ENCODE results near the gene KHDC4.

Gene KHDC4

DNA sequence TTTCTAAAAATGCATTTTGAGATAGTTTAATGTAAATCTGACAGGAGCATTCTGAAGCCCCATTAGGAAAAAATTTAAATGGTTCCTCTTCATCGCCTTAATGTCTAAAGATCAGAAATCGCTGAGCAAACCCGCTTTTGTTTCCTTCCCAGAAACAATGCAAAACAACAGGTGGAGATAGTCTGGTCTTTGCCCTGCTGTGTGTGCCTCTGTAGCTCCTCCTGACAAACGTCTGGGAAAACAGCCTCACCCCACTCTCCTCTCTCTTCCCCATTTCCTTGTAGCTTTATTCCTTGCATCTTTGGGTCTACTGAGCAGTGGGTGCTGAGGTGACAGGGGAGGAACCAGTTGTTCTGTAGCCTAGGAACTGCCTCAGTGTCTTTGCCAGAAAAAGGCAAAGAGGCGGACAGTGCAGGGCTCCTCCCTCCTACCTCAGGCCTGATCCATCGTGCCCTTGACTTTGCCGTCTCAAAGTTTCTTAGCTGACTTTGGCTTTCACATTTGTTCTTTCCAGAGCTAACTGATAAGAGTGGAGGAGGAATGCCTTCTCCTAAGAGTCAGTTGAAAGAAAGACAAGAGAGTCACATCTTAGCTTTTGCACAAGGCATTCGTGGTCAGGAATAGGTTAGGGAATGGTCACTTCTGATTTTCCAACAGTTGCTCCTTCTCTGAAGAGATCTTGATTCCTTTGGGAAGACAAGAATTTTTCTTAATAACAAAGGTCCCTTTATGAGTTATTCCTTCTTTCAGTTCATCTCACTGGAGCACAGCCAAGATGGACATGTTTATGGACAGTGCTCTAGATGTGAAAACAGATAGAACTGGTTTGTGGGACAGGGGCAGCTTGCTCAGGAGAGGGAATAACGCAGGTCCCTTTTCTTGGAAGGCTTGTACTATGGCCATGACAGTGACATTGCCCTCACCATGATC is 49.9 kb downstream of the KHDC4 start:
- no peak overlapping the region for H3K4me3 ChIP-seq (ENCODE audit: low read depth, low read length)
- TF ChIP-seq, protein P1, sequence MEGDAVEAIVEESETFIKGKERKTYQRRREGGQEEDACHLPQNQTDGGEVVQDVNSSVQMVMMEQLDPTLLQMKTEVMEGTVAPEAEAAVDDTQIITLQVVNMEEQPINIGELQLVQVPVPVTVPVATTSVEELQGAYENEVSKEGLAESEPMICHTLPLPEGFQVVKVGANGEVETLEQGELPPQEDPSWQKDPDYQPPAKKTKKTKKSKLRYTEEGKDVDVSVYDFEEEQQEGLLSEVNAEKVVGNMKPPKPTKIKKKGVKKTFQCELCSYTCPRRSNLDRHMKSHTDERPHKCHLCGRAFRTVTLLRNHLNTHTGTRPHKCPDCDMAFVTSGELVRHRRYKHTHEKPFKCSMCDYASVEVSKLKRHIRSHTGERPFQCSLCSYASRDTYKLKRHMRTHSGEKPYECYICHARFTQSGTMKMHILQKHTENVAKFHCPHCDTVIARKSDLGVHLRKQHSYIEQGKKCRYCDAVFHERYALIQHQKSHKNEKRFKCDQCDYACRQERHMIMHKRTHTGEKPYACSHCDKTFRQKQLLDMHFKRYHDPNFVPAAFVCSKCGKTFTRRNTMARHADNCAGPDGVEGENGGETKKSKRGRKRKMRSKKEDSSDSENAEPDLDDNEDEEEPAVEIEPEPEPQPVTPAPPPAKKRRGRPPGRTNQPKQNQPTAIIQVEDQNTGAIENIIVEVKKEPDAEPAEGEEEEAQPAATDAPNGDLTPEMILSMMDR (IDR thresholded peaks at IDR 0.05; ENCODE audit: insufficient read depth, low read depth, low read length, missing control alignments): no peak
- DNase-seq (ENCODE audit: low read depth): no peak

DNA sequence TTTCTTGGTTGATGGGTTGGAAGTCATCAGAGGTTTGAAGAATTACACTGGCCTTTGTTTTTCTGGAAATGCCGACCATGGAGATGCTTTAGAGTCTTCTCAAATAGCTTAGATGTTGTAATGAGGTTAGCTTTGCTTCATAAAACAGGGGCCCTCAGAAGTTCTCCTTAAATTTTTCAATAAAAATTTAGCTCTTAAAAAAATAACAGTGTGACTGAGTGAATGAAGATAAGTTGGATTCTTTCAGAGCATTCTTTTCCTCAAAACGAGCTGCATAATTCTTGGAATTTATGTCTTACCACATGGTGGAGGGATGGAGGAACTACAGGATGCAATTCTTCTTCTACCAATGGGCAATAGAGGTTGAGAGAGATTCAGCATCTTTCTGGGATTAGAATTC is 51.4 kb downstream of the KHDC4 start:
- DNase-seq (ENCODE audit: low read depth): no peak
- TF ChIP-seq, protein P1 (IDR thresholded peaks at IDR 0.05; ENCODE audit: insufficient read depth, low read depth, low read length, missing control alignments): no peak
- H3K4me3 ChIP-seq (ENCODE audit: low read depth, low read length): no peak overlapping the region

DNA sequence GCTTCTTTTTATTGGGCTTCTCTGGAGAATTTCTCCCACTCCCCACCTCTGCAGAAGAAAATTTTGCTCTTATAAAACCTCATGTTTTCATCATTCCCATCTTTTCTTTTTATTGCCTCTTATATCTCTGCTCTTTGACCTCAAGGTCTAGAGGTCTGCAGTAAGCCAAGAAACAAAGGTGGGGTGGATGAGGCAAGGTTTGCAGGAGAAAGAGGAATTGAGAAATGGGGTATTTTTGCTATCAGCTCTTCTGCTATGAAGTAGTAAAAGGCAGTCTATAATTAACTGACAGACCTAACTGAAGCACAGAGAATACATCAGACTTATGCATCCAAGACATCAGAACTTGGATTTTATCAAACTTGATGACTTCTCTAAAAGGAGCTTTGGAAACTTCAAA is 52.0 kb downstream of the KHDC4 start:
- peak; percentile 34 for DNase-seq (ENCODE audit: low read depth)
- TF ChIP-seq, protein P1 (IDR thresholded peaks at IDR 0.05; ENCODE audit: insufficient read depth, low read depth, low read length, missing control alignments): no peak
- no peak overlapping the region for H3K4me3 ChIP-seq (ENCODE audit: low read depth, low read length)

DNA sequence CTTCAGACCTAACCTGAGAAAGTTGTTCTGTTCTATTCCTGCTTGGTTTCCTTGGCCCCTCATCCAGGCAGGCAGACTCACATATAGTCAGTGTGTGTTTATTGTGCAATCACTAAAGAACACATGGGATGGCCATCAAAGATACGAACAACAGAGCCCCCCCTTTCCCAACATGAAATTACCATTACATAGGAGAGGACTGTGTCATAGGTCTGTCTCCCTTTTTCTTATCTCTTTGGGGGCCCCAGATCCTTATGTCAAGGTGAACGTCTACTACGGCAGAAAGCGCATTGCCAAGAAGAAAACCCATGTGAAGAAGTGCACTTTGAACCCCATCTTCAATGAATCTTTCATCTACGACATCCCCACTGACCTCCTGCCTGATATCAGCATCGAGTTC is 53.3 kb downstream of the KHDC4 start:
- no peak overlapping the region for H3K4me3 ChIP-seq (ENCODE audit: low read depth, low read length)
- DNase-seq (ENCODE audit: low read depth): no peak
- TF ChIP-seq, protein P1 (IDR thresholded peaks at IDR 0.05; ENCODE audit: insufficient read depth, low read depth, low read length, missing control alignments): no peak

DNA sequence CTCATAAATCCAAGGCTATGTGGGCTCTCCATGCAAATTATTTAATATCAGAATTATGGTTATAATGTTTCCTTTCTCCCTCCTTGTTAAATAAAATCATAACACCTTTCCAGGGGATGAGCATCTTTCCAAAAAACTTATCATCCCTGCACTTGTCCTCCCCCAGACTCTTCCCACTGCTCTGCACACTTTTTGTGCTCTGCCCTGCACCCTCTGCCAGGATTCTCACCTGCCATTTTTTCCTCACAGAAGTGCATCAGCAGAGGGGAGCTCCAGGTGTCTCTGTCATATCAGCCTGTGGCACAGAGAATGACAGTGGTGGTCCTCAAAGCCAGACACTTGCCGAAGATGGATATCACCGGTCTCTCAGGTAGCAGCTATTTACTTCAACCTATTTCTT is 54.0 kb downstream of the KHDC4 start:
- TF ChIP-seq, protein P1 (IDR thresholded peaks at IDR 0.05; ENCODE audit: insufficient read depth, low read depth, low read length, missing control alignments): no peak
- no peak overlapping the region for H3K4me3 ChIP-seq (ENCODE audit: low read depth, low read length)
- DNase-seq (ENCODE audit: low read depth): no peak

DNA sequence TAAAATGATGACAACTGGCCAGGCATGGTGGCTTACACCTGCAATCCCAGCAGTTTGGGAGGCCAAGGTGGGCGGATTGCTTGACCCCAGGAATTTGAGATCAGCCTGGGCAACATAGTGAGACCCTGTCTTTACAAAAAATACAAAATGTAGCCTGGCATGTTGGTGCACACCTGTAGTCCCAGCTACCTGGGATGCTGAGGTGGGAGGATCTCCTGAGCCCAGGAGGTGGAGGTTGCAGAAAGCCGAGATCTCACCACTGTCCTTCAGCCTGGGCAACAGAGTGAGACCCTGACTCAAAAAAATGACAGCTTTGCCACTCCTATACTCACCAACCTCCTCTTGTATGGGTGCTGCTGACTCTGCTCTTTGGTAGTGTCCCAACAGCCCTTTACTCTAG is 56.3 kb downstream of the KHDC4 start:
- TF ChIP-seq, protein P1 (IDR thresholded peaks at IDR 0.05; ENCODE audit: insufficient read depth, low read depth, low read length, missing control alignments): no peak
- H3K4me3 ChIP-seq (ENCODE audit: low read depth, low read length): no peak overlapping the region
- DNase-seq (ENCODE audit: low read depth): no peak

Measured in GM12865 (cell line).